Posterior cingulate gyrus (tissue), 11 donors: ENCODE measurements around the gene APH1B.
"Not testable (repeated sequence)": the region's sequence is repeated elsewhere in the genome, so short reads cannot be mapped to it uniquely, and the experiment has no call there.

Experiments
- DNase-seq, 10 donors: peaks; one replicate each; pipeline versions ENCODE4 v3.0.0 to v3.0.0-alpha.2; 2020 to 2021; ENCODE audit warnings: mixed read lengths in 3 of 10
- intact Hi-C: fragments of 100-400 bp; cut with DNase I; formaldehyde crosslinking; loops from one replicate; pipeline ENCODE4 v1.15.1; 2023

Gene APH1B

DNA sequence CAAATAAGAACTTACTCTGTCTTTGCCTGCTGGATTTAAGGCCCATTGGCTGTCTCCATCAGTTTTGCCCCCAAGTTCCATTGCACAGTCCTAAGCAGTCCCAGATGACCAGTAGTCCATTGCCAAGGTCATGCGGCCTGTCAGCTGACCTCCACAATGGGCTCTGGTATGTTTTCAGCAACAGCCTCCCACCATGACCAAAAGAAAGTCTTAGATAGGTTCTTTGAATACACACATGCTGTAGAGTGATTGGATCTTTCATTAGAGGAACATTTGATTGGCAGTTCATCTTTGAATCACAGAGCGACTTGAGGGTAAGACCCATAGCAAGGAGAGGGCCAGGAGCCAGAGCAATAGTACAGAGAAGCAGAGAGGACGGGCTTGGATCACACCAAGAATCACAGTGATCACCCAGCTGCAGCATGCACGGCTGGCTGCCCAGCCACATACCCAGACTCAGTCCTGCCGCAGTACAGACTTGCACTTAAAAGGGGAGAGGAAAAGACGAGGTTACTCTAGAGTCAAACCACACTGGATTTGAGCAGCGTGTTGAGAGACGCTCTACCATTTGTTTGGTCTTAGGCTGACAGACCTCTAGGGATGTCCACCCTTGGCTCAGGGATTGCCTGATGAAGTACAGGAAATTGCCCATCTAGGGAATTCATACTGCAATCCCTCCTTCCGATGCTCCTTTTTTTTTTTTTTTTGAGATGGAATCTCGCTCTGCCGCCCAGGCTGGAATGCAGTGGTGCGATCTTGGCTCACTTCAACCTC lies 50.4 kb downstream of the APH1B start:
- intact Hi-C loops, result no loop called here
- DNase-seq, result no peak

DNA sequence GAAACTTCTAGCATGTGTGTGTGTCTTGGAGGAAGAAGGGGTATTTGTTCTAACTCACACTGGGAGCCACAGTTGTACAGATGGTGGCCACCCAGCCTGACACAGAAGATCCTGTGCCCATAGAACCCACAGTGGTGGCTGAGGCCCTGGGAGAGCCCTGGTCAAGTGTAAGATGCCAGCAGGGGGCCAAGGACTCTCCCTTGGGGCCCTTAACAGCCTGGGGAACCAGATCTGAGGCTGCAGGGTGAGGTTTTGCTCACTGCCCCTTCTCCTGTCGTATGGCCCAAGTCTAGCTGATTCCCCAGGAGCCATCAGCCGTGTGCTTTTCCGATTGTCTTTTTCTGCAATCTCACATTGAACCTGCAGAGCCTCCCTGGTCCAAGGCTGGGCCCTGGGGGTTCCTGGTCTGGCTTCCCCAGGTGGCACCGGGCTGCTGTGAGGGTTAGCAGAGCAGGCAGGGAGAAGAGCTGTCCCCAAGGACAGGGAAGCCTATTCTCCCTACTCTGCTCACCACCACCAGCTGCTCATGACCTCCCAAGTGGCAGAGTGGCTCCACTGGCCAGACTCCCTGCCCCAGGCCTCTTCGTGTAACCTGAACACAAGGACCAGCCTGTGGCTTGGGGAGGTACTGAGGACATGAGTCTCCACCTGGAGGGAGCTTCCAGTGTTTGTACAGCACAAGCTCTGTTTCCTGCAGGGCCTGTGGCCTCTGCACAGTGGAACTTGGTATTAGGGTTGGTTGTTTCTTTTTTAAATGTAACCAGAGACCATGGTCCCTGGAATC lies 52.4 kb downstream of the APH1B start:
- no peak for DNase-seq
- intact Hi-C loops, result no loop called here

DNA sequence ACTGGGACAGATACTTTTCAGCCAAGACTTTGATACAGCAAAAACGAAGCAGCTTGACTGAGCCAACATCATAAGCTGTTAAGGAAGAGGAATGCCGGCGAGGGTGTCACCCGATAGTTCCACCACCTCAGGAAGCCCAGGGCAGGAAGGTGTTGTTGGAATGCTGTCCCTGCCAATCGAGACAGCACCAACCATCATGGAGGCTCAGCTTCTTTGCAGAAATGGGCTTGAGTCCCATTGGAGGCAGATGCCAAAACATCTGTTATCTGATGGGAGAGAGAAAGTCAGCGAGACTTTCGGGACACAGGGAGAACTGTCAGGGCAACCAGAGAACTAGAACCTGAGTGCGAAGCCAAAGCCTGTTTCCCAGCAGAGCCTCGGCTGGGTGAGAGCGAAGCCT lies 53.5 kb downstream of the APH1B start:
- no peak for DNase-seq
- intact Hi-C loops, result no loop called here

DNA sequence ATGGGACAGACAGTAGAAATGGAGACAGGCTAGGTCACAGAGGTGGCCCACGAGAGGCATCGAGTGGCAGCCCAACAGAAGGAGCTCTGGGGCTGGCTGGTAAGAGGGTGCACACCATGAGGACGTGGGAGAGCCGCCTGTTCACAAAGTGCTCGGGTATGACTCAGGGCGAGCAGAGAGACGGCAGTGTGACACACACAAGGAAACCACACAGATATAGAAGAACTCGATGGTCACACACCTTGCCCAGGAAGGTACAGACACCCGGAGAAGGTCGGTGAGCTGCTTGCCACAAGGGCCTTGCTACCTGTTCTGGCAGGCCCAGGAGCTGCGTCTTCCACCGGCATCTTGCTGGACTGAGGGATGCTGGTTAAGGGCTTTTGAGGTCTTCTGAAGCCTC lies 54.1 kb downstream of the APH1B start:
- peak in 1 of 10 donors; percentile 21 for DNase-seq
- intact Hi-C loops, result no loop called here

DNA sequence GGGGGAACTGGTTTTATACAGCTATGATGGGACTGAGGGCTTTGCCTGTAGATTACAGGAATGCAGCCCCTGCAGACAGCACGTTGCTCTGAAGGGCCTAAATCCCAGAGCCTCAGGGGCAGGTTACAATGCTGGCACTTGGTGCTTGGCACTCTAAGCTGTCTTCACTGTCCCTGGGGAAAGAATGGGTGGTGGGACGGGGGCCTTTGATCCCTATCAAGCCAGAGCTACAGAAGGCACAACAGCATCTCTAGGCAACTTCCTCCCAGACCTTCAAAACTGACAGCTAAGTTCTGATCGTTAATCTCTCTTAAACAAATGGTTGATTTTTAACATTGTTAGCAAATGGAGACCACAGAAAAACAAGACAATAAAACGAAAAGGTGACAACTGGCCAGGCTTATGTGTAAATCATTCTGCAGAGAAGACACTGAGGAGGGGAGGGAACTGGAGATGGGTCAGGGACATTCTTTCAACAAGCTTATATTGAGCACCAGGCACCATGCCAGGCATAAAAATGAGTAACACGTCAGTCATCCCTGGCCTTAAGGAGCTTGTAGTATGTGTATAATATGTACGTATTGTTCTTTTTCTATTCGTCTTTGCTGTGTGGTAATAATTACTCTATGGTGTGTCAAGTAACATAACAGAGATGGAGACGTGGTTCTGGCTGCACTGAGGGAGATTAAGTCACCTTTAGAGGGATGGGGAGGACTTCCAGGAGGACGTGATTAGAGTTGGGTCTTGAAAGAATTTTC lies 55.1 kb downstream of the APH1B start:
- intact Hi-C loops, result no loop called here
- DNase-seq, result no peak

DNA sequence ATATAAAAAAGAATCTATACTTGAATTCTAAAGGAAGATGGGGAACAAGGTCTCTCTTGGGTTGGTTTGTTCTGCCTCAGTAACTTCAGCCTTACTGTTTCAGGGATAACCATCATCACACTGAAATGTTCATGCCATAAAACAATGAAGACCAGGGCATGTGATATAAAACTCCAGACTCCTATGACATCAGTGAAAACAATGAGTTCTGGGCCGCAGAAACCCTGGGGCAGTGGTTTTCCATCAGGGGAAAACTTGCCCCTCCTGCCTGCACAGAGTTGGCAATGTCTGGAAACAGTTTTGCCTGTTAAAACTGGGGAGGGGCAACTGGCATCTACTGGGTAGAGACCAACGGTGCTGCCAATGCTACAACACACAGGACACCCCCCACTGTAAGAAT lies 57.4 kb downstream of the APH1B start:
- intact Hi-C loops, result no loop called here
- no peak for DNase-seq

DNA sequence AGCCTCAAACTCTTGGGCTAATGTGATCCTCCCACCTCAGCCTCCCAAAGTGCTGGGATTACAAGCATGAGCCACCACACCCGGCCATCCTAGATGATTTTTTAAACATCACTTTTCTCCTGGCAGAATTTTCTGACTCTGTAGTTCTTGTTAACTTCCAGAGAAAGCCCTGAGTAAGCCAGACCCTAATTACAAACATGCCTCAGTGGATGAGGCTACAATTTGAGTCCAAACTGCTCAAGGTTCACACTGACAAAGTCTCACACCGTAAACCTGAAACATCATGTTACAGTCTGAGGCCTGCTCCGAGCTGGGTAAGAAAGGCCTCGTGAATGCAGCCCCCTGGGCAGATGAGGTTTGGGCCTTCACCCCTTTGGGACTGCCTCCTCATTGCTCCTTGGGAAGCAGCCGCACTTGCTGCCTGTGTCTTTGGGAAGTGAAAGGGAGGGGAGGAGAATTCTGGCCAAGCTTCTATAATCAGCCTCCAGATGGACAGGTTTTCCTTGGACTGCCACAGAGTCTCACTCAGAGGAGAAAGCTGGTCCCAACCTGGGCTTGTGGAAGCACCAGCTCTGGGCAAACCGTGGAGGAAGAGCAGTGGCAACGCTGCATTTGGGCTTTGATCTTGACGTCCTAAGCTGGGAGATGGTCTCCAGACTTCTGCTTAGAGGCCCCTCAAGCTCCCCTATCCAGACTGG lies 58.3 kb downstream of the APH1B start:
- no peak for DNase-seq

DNA sequence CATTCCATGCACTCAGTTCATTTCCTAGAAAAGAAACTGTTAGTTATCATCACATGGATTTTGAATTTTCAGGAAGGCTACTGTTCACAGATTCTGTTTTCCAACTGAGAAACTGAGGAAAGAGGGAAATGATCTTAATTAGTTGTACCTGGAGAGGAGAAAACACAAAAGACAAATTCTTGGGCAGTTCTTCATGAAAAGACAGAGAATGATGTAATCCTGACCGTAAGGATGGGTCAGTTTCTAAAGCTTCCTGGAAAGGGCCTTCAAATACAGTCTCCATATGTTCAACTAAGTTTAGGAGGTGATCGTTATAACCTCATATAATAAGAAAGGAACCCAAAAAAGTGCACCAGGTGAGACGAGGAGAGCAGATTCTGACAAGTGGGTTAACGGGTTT lies 59.6 kb downstream of the APH1B start:
- no peak for DNase-seq
- intact Hi-C loops, result no loop called here

More for the DNA sequence above, 58.3 kb downstream of the APH1B start:
- intact Hi-C loops, result no loop called here

DNA sequence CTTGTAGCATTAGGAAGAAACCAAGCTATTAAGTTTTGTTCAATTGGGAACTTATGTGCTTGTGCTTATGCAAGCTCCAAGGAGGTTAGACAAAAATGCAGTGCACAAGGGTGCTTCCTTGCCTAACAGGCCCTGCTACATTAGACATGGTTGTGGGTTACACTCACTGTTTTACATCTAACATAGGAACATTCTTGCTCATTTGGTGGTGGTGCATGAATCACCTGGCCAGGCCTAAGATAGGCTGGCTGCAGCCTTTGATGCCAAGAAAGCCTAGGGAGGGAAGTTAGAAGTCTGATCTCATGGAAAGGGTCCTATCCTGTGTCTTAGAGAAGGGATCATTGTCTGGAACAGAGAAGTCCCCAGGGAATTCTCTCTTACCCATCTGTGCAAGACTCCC lies 60.8 kb downstream of the APH1B start:
- DNase-seq, result no peak
- intact Hi-C loops, result no loop called here

DNA sequence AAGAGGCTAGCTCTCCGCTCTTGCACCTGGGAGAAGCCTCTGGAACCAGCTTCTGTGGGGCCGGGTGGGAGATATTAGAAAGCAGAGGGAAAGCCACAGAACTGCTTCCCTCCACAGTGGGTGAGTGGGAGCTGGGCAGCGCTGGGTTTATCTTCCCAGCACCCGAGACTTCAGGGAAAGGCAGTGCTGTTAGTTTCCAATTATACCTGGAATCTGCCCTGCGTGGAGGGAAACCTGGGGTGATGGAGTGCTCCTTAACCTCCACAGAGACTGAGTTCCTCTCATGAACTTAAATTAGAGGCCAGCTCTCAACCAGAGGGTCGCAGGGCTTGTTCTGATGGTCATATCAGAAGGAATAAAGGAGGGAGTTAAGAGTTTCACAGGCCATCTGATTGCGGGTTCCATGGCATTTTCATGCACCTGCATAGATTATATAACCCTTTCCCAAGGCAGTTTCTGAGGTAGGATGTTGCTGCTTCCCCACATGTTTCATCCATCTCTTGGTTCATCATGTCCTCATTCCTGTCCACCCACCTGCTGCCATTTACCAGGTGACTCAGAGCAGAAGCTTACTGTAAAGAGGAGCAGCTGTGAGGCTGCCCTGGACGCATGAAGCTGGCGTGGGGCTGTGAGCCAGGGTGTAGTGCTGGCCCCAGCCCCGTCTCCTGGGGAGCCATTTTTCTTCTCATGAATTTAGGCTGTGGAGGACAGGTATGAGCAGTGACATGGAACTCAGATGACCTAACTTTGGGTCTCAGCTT lies 61.8 kb downstream of the APH1B start:
- peak in 1 of 10 donors; percentile 14 for DNase-seq
- intact Hi-C loops, result no loop called here

DNA sequence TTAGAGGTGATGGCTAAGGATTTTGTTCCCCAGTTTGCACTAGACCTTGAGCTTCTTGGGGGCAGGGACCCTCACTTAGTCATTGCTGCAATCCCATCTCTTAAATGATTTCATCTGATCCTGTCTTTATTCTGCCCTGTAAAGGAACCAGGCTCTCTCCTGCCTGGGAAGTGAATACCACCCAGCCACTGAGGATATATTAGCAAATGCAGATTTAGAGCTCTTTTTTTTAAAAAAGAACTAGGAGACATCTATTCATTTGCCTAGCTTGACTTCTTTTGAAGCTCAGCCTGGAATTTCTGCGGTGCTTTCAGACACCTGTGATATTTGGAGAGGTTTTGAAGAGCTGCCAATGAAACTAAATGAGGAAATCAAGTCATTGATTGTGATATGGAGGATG lies 62.4 kb downstream of the APH1B start:
- intact Hi-C loops, result no loop called here
- no peak for DNase-seq

DNA sequence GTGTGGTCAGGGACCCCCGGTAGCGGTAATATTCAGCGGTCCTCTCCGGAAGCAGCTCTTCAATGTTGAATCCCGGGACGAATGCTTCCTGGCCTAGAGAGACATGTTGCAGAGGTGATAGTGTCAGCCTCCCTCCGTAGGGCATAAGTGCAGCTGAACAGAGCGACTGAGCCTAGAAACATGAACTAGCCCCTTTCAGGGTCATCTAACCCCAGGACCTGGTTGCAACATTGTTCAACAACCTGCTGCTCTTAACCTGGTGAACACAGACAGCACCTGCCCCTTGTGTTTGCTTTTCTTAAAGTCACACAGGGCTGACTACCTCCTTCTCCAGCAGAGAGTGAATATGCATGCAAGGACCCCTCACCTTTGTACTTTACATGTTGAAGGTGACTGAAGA lies 62.9 kb downstream of the APH1B start:
- no peak for DNase-seq
- intact Hi-C loops, result no loop called here

DNA sequence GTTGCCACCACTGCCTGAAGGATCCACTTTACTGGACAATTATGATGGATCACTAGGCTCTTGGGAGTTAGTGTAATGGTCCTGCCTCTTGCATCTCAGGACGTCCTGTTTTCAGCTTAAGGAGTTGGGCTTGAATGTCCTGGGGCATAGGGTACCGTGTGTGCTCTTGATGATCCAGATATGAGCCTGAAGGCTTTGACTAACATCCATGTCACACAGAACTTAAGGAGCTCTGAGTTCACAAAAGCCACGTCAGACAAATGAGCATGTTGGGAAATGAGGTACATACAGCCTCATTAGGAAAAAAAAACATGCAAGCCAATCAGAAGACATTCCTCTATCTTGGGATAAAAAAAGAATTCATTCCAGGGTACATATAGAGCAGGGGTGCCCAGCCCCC lies 63.5 kb downstream of the APH1B start:
- no peak for DNase-seq
- intact Hi-C loops, result no loop called here

DNA sequence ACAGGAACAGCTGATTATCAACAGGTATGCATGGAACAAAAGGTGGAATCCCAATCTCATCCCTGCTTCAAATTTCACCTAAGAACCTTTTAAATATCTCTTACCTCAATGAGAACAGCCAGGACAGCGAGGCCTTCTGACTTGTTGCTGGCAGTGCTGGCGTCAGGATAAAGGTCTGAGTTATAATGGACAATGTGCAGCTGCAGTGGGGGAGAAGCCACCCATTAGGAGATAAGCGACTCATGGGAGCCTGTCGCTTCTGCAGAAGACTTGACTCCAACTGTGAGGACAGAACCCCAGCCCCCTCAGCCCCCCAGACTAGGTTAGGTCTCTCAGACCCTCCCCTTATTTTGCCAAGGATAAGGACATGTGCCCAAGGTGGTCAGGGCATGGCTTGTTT lies 64.5 kb downstream of the APH1B start:
- no peak for DNase-seq
- intact Hi-C loops, result no loop called here

DNA sequence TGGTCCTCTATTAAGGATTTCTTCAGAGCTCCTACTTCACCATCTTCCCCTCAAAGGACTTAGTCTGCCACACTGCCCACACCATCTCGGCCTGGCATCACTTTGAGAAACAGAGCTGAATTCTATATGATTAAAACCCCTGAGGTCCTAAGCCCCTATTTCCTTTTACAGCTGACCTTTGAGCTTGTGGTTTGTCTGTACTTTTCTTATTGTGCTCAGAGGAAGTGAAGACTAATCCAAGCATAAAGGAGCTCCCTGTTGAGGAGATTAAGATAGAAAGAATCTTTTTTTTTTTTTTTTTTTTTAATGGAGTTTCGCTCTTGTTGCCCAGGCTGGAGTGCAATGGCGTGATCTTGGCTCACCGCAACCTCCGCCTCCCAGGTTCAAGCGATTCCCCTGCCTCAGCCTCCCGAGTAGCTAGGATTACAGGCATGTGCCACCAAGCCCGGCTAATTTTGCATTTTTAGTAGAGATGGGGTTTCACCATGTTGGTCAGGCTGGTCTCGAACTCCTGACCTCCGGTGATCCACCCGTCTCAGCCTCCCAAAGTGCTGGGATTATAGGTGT lies 65.7 kb downstream of the APH1B start:
- DNase-seq, intact Hi-C loops: not testable (repeated sequence)

DNA sequence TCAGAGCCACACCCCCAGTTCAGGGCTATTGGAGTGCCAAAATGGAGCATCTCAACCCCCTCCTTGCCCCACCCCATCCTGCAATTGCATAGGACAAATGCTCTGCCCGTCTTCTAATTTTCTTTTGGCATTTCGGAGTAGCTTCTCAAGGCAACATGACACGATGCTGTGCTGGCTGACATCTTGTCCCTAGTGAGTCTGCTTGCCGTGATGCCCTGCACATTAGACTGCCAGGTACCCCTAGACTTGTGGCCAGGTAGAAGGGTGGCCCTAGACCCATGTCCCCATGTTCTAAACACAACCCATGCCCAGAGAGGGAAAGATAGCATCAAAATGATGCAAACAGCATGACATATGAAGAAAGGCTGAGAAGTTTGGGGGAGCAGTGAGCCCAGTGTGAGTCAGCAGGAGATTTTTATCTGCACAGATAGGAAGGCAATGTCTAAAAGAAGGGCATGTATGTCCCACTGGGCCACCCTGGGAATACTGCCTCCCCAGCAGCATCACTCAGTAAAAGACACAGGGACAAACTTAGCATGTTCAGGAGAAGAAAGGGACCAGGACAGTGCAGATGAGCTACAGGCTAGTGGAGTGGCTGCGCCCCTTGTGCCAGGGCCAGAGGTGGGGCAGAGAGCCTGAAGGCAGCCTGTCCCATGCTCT lies 67.5 kb downstream of the APH1B start:
- intact Hi-C loops, result no loop called here
- no peak for DNase-seq

DNA sequence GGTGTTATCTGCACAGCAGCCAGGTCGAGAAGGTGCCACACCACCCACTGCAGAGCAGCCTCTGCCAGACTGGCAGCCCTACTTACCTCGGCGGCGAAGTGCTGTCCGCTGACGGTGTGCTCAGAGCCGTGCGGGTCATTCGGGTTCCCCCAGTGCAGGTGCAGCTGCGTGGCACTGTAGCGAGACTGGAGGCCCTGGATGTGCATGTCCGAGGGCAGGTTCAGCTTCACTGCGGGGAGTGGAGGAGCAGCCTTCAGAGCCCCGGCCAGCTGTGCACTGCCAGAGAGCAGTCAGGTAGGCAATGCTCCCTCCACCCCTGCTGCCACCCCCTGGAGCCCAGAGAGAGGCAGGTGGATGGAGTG lies 68.0 kb downstream of the APH1B start:
- intact Hi-C loops, result no loop called here
- peak in 1 of 10 donors; percentile 68 for DNase-seq

DNA sequence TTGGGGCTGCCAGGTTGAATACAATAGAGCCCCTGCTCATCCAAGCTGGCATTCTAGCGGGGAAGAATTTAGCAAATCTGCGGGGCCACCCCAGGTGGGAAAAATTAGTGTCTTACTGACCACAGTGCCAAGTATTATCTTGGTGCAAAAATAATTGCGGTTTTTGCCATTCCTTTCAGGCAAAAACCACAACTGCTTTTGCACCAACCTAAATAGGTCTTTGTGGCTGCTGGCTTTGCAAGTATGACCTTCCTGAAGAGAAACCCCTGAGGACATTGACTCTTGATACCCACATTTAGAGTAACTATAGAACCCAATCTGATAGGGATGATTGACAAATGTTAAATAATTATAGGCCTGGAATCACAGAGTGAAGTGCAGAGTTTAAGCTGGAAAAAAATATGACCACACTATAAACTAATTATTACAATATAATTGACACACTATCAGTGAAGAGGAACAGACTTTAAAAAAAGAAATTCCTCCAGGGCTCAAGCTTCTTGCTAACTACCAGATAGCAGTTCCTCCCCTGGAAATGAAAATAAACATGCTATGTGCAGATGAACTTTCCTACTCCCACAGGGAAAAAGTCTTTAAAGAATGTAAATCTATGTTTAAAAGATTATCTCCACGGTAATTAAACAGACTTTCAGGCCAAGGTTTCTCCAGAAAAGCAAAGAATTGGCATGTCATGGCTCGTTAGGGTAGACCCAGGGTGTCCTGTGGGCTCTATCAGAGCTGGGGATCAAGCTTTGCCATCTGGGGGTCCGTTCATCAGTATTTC lies 69.9 kb downstream of the APH1B start:
- intact Hi-C loops, result no loop called here
- DNase-seq, result no peak
